Islet of Langerhans (tissue), 1 donor: ENCODE results near the gene ST8SIA1.

Experiments
- FAIRE-seq: peaks from one replicate; lab custom pipeline; 2011; peaks lifted over from hg19 to GRCh38; lab: Jason Lieb, UNC

Gene ST8SIA1

DNA sequence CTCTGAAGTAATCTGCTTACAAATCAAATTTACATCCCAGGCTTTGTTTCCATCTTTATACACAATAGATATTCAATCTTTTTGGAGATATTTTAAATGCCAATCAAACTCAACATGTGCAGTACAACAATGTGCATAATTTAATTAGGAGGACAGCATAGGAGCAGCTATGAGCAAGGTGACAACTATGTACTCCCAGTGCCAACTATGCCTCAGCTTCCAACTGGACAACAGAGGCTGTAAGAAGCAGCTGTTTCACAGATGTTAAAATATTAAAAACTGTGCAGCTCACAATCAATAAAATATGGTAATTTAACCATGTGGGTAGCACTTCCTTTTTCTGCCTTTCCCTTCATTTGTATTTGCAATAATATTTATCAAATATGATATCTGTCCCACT, 99.9 kb downstream of the ST8SIA1 start:
- FAIRE-seq = no peak

DNA sequence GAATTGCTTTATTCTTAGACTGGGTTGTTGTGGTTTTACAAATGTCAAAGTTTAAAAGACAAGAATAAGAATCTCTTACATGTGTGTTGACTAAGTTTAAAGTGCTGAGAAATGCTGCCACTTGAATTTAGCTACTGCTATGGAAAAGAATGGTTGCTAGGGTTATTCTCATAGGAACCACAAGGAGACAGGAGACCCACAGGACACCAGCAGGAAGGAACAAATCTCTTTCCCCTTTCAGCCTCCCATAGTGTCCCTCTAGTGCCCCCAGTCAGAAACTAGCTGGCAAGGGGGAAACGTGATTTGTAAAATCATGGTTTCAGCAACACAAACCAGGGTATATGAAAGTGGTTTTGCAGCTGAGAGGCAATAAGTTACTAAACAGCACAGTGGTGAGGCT, 102.7 kb downstream of the ST8SIA1 start:
- FAIRE-seq = no peak

DNA sequence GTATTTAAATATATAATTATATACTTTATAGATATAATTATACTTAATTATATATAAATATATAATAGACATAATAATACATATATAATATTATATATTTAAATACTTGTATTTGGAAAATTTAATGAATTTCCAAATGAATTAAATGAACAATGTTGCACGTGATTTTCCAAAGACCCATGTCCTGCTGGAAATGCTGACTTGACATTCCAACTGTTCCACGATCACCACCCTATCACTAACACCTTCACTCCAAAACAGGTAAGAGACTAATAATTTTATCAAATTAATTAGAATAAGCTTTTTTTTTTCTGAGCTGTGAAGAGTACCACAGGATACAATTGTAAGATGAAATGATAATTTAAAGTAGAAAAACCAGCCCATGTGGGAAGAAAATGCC, 103.4 kb downstream of the ST8SIA1 start:
- no peak for FAIRE-seq

DNA sequence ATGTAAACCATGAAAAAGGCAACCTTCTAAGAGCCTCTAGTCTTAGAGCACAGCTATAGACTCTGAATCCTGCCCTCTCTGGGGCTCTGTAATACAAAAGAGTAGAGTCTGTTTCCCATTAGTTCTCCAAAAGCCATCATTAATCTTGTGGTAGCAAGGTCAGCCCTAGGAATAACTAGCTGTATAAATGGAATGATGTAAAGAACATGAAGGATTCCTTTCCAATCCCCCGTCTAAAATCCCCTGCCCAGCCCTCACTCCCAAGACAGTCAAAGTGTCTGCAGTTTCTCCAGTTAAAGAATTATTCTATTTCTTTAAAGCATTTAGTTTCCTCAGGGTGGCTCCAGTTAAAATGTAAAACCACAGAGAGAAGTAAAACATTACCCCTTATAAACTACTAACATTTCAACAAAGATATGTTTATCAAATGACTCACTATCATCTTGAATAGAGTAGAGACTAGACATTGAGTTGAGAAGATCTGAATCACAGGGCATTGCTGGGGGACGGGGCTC, 104.2 kb downstream of the ST8SIA1 start:
- no peak for FAIRE-seq

DNA sequence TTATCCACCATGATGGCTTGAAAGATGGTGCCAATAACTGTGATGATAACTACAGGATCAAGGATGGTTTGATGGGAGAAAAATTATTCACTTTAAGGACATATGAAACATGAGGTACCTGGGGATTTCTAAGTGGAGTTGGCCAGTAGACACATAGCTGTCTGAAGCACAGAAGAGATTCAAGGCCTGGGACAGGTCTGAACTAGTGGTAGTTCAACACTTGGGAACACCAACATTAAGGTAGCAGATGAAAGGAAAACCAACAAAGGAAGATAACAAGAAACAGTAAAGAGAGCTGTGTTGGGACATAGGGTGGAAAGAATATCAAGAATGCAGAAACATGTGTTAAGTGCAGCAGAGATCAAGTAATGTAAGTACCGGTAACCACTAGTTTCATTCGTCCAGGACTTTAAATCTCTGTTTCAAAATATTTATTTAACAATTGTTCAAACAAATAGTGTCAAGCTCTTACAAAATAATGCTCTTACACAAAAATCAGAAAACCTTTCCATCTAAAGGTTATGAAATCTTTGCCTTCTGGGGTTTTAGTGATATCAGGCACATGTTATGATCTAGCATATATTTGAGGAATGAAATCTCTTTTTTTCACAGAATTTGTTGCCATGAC, 104.7 kb downstream of the ST8SIA1 start:
- FAIRE-seq = no peak

DNA sequence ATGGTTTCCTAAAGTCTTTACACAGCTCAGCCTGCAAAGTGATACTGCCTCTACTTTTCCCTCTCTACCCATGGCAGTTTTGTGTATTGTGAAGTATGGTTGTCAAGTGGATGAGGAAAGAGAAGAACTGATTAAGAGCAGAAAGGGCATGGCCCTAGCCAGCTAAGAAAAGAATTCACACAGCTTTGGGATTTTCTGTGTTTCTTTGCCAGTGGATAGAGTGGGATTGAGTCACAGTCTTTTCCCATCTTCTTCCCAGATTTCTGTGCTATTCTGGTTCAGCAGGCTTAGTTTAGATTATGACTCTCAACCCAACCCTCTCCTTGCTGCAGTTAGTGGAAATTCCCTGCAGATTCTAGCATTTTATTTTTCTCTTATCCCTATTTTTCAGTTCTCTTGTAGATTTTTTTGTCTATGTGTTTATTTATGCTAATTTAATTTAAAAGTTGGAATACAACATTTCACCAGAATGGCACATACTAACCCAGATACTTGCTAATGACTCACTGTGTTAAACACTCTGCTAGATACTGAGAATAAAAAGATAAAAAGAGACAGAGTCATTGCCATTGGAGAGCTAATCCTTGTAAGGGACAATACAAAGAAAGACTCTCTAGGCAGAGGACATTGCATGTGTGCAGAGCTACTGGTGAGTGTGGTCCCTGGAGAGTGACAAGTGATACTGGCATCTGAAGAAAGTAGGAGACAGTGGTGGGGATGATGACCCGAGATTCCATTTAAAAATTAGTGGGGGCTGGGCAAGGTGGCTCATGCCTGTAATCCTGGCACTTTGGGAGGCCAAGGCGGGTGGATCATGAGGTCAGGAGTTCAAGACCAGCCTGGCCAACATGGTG, 106.3 kb downstream of the ST8SIA1 start:
- no peak for FAIRE-seq

DNA sequence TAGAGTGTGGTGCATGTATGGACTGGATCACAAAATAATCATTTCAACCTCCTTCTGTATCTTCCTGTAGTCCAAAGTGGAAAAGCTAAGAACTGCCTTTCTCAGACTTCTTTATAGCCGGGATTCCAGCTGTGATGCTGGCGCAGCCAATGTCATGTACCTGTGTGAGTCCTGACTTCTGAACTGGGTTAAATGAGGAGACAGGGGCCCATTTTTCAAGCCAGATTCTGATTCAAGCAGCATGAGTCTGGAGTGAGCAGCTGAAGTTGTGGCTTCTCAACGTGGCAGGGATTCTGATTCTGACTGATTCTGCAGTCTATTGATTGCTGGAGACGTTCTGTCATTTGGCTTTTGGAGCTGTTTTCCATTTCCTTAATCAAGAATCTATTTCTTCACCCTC, 111.2 kb downstream of the ST8SIA1 start:
- FAIRE-seq = no peak

DNA sequence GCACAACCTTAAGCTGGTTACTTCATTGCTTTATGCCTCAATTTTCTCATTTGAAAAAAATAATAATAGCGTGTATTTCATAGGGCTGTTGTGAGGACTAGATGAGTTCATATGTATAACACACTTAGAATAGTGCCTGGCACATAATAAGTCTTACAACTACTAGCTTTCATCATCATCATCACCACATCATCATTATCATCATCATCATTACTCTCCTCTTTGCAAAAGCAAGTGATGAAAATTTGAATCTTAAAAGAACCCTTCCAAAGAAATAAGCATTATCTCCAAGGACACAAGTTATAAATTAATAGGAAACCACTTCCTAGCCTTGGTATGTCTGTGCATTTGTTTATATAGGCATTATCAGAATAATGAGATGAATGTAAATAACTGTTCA, 117.0 kb downstream of the ST8SIA1 start:
- no peak for FAIRE-seq

DNA sequence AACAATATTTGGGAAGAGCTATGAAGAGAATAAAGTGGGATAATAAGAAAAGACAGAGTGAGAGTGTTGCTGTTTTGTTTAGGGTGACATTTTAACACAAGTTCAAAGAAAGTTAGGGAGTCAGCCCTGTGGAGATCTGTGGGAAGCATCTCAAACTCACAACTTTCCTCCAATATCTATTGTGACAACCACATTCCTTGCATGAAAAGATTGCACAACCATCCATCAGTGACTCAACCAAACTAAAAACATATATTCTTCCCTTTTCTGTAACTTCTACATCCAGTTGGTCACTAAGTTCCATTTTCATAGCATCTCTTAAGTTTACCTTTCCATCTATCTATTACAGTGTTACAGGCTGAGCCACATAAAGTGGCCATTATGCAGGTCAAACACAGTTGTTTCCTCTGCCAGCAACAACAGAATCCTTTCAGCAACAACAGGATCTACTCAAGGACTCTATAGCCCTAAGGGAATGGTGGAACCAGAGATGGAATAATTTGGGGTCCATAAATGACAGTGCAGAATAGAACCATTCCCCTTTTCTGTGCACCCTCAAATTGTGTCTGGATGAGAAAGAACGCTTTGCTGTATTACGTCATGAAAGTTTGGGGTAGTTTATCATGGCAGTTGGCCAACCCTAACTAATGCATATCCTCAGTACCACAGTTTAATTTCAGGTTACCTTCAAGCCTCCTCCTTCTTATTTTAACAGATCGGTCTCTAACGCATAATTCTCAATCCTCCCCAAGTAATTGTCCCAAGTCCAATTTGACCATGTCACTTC, 118.8 kb downstream of the ST8SIA1 start:
- FAIRE-seq = no peak

DNA sequence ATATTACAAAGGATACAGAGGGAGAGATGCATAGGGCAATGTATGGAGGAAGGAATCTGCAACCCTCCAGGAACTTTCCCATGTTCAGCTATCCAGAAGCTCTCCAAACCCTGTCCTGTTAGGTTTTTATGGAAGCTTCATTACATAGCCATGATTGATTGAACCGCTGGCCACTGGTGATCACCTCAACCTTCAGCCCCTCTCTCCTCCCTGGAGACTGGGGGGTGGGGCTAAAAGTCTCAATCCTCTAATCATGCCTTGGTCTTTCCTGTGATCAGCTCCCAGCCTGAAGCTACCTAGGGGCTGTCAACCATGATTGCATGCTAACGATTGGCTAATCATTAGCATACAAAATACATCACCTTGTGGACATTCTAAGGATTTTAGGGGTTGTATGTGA, 123.4 kb downstream of the ST8SIA1 start:
- no peak for FAIRE-seq

DNA sequence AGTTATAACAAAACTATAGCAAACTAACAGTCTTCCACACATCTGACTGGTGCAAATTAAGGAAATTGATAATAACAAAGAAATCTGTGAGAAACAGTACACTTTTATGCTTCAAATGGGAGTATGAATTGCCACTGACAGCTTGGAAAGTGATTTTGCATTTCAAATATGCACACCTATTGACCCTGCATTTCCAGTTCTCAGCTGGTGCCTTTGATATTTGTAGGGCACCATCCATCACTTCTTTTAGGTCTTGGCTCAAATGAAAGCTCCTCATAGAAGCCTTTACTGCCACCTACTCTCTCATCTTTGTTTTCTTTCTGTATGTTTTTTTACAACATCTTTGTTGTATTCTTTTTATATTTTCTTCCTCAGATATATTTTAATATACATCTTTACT, 125.1 kb downstream of the ST8SIA1 start:
- no peak for FAIRE-seq

DNA sequence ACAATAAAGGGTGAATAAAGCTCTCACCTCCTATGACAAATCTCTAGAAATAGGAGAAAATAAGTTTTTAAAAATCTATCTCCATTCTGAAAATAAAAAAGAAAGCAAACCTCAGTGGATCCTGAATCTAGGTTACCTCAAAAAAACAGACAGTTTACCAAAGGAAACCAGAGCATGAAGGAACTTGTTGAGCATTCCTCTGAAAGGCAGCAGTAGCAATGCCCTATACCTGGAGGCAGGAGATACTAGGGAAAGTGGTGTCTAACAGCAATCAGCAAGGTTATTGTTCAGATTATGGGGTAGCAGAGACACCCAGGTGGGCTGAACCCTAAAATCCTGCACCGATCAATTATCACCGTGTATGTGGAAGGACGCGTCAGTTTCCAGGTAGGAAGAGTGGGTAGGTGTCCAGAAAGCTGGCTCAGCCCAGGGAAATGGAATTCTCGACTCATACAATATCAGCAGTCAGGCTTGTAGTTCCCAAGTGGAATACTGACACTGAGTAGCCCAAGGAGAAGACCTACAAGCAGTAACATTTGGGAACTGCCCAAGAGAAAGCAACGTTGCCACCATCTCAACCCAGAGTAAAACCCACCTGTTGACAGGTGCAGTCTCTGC, 128.3 kb downstream of the ST8SIA1 start:
- FAIRE-seq = no peak

DNA sequence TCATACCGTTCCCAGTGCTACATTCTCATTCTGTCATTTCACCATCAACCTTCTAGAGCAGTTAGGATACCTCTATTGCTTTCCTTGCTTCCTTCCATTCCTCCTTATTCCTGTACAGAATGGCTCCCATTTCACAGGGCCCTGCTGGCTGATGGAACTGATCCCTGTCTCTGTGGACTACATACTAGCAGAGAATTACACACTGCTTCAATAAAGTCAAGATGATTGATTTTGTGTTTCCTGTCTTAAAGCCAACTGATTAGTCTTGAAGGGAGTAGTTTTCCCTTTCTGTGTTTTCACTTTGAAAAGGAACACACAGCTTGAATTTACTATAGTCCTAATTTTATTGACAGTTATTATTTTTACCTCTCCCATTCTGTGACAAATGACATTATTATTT, 130.1 kb downstream of the ST8SIA1 start:
- no peak for FAIRE-seq

DNA sequence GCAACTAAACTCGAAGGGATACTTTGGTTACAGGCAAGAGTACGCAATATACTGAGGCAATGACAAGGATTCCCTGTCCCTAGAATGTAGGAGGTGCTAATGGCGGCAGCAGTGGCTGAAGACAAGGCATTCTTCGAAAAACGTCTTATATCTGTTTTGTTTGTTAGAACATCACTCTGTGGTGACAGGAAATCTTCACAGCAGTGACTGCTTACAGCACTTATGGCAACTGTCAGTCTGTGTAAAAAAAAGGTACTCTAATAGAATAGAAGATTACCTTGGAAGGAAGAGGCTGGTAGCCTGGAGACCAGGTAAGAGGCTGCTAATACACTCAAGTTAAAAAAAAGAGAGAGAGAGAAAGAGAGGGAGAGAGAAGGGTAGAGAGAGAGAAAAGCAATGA, 131.7 kb downstream of the ST8SIA1 start:
- FAIRE-seq = no peak

DNA sequence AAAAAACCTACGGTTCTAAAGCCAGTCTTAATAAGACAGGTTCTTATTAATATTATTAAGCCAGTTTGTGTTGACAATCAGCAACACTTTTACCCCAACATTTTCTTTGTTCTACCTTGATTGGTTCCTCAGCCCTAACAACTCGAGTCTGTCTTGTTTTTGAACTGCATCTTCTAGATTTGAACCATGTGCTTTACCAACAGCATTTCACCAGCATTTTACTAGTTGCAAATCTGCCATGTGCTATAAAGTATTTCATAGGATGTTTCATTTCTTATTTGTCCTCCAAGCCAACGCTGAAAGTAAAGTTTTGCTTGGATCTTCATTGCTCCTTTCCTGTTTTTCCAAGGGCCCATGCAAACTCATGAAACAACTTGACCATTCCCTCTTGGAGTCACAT, 133.4 kb downstream of the ST8SIA1 start:
- FAIRE-seq = no peak

DNA sequence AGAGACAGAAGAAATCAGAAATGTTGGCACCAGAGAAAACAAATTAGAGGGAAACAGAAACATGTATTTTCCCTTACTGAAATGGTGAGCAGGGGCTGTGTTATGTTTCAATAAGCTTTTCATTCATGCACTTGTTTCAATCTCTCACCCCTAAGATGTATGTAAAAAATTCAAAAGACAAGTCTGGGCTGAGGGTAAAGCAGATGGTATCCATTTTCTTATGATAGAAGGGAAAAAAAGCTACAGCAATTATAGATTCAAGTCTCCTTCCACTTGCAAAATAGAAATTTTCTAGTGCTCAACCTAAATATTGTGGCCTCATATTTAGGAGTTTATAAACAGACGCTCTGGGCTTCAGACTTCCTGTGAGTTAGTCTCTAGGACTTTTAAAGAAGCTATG, 138.3 kb downstream of the ST8SIA1 start:
- no peak for FAIRE-seq

DNA sequence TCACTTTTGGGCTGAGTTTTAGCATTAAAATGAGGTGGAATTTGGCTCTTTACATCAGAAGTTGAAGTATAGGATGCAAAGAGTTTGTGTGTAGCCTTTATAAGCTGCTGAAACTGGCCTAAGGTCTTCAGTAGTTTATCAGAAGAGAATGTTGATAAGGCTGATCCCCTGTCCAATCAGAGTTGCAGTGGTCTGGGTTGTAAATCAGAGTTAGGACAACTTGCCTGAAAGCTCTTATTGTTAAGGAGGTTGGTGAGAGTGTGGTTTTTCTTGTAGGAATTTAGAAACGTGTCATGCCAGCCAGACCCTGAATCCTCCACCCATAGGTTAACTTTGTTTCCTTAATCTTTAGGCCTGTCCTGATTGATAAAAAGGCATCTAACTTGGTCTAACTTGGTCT, 143.5 kb downstream of the ST8SIA1 start:
- no peak for FAIRE-seq

DNA sequence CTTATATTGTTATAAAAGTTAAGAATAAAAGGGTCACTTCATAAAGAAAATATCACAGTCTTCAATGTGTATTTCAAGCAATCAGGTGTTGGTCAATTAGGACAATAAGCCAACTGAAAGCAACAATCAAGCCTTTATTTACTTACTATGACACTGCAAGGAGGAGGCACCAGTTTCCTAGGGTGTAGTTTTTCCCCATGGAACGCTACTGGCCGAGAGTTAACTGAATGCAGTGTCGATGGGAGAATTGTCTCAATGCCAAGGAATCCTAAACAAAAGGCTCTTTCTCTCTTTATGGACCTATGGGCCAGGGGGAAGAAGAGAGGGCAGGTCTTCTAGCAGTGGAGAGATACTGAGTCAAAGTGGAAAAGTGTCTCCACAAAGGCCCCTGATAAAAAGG, 146.1 kb downstream of the ST8SIA1 start:
- FAIRE-seq = no peak

DNA sequence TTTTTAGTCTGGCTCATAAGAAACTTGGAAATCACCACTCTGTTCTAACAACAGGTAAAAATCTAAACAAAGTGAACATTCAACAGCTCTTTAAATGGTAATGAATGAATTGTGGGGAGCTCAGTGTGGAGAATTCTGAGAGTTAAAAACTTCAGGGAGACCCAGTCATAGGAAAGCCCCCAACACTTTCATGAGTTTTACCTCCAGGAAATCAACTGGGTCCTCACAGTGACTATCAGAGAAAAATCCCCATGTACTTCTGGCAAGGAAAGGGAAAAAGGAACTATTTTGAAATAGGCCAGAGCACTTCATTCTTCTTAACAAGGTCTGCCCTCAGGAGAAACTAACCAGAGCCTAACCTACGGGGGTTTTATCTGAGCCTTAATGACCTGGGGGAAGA, 153.8 kb downstream of the ST8SIA1 start:
- no peak for FAIRE-seq

DNA sequence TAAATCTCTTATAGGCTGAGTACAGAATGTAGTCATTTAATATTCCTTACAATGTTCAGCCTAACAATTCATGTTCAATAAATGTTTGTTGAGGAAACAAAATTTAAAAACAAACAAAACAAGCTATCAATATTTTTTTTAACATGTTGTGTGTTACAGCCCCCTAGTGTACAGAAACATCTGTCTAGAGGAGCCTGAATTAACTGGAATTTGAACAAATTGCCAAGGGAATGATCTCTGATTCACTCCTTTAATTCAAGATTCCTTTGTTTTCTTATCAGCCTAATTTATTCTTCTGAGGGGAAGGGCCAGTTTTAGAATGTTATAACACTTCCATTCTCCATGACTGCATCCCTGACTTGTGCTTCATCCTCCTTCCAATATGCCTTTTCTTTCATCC, 161.3 kb downstream of the ST8SIA1 start:
- FAIRE-seq = no peak

DNA sequence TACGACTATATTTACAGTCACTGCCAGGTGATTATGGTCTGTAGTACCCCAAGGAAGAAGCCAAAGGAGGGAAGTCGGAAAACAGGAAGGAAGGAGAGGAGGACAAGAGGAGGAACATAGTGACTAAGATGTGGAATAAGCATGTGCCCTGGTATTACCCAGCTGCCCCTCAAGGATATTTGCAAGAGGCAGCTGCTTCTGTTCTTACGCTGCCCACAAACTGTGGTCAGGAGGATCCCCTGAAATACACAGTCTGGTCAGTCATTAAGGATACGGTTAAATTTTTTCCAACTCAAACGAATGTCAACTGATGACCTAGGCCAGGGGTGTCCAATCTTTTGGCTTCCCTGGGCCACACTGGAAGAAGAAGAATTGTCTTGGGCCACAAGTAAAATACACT, 162.0 kb downstream of the ST8SIA1 start:
- FAIRE-seq = no peak

DNA sequence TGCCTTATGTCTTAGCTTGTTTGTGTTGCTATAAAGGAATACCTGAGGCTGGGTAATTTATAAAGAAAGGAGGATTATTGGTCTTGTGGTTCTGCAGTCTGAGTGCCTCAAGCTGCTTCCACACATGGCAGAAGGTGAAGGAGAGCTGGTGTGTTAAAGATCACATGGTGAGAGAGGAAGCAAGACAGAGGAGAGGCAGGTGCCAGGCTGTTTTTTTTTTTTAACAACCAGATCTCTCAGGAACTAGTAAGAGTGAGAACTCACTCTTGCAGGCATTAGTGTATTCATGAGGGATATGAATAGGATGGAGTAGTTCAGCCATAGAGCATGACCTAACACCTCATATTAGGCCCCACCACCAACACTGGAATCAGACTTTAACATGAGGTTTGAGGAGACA, 165.1 kb downstream of the ST8SIA1 start:
- no peak for FAIRE-seq

DNA sequence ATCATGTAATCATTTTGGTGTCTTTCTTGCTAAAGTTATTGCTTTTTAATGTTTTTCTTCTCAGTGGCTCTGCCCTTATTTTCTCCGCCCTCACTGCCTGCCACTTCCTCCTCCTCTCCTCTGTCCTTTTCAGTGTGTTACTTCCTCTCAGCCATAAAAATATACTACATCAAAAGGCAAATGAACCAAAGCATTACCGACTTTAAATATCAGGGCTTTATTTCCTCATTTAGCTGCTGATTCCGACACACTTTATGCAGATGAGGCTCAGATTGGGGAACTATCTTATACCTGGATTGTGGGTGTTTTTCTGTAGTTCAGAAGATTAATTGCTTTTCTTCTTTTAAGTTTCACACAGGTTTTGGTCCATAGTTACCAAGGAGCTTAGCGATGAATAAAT, 170.4 kb downstream of the ST8SIA1 start:
- no peak for FAIRE-seq
